ENCODE data around the gene SPTB.

The SPTB gene

GRCh38 chr14:64743061-64743460, 136.6 kb downstream of the SPTB start:
- DNase-seq: no peak

DNA sequence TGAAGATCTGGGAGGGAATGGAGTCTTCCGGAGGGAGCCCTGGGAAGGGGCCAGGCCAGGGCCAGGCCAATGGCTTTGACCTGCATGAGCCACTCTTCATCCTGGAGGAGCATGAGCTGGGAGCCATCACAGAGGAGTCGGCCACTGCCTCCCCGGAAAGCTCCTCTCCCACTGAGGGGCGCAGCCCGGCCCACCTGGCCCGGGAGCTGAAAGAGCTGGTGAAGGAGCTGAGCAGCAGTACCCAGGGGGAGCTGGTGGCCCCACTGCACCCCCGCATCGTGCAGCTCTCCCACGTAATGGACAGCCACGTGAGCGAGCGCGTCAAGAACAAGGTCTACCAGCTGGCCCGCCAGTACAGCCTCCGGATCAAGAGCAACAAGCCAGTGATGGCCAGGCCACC, 137.7 kb downstream of the SPTB start:
- DNase-seq: no peak

- no peak for DNase-seq
Measured at GRCh38 chr14:64741200-64741599, 138.5 kb downstream of the SPTB start.

GRCh38 chr14:64738281-64738804, 141.4 kb downstream of the SPTB start:
- no peak for DNase-seq

- DNase-seq: no peak
Measured at GRCh38 chr14:64737391-64738280, 142.1 kb downstream of the SPTB start.

GRCh38 chr14:64736271-64737169, 143.2 kb downstream of the SPTB start:
- no peak for DNase-seq

DNA sequence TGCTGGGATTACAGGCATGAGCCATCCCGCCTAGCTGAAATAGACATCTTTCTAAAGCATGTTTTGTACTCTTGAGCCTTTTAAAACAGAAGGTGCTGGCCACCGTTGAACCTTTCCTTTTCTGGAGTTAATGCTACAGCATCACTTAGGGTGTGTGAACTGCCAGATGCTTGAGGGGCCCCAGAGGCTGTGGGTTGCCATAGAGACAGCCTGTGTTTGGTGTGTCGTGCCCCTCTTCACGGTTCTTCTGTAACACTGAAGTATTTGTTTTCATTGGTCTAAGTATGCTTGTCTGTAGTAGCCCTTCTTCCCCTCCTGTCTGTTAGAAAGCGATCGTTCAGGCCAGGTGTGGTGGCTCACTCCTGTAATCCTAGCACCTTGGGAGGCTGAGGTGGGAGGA, 144.7 kb downstream of the SPTB start:
- no peak for DNase-seq

DNA sequence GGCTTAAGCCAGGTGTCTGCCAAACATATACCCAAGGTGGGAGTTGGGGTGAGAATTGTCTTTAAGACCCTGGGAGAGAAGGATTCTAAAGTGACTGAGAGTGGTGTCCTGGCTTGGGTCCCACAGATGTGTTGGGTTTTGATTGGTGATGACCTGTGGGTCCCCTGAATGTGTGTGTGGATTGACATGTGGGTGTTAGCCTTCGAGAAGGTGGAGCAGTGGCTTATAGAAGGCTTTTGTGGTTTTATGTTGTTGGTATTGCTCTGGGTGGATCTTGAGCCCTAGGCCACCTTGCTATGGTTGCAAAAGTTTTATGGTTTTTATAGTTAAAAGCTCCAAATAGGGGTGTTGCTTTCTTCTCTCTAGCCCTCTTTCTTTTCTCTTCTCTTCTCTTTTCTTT, 145.8 kb downstream of the SPTB start:
- no peak for DNase-seq

- no peak for DNase-seq
Measured at GRCh38 chr14:64733321-64733720, 146.4 kb downstream of the SPTB start.

- no peak for DNase-seq
Measured at GRCh38 chr14:64732536-64733120, 147.1 kb downstream of the SPTB start.

DNA sequence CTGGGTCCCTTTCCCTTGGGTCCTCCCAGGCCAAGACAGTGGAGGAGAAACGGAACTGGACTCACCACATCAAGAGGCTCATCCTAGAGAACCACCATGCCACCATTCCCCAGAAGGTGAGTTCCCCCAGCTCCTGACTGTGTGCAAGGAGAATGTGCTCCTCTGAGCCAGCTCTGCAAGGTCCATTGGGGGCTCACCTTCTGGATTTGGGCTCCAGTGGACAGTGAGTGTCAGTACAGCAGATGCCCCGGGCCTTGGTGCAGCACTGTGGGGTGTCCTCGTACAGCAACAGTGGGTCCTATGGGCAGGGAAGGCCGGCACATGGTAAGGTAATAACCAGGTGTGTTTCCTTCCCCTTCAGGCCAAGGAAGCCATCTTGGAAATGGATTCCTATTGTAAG, 147.6 kb downstream of the SPTB start:
- no peak for DNase-seq

- peak; percentile 50 for DNase-seq
Measured at GRCh38 chr14:64731141-64731581, 148.5 kb downstream of the SPTB start.

DNA sequence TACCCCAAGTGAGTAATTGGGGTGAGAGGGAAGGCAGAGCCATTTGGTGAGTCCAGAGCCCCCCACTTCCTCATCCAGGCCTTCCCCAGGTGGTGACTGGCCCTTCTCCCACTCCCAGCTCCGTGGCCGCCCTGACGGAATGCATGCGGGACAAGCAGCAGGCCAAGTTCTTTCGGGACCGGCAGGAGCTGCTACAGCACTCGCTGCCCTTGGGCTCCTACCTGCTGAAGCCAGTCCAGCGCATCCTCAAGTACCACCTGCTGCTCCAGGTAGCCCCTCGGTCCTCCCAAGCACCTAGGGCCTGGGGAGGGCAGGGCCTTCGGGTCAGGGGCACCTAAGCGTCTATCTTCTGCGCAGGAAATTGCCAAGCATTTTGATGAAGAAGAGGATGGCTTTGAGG, 149.0 kb downstream of the SPTB start:
- peak; percentile 37 for DNase-seq

DNA sequence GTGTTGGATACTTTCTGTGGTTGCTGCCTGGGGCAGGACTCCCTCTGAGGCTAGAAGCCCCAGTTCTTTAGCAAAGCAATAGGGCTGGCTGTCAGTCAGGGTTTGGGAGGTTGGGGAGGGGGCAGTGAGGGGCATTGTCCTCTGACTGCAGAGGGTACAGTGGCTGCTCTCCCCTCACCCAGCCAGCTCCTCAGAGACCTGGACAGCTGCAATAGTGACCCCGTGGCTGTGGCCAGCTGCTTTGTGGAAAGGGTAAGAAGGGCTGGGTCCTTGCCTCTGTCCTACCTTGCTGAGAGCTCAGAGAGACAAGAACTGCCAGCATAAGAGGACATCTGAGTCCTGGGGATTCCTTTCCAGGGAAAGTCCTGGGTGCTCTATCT, 149.7 kb downstream of the SPTB start:
- DNase-seq: no peak

DNA sequence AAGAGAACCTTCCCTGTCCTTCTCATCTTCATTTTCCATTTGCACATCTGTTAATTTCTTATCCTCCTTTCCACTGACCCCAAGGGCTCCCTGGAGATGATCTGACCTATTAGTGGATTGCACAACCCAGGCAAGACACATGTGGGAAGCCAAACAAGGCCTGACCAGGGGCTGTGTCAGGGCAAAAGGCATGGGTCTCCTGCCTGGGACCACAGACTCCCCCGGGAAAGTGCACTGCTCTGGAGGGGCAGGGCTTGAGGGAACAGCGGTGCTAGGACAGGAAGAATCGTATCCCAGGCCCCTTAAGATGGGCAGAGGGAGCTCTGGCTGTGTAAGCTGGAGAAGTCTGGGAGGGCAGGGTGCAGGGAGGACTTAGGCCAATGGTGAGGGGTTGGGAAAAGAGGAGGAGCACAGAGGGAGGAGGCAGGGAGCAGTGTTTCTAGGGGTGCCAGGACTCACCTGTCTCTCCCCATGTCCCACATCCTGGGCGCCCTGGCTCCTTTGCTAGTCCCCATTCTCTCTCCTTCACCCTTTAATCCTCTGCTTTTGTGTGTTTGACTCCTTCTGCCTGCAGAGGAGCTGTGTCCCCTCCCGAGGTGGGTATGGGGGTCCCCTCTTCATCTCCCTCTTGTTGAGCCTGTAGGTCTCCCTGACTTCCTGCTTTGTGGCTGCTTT, 150.2 kb downstream of the SPTB start:
- peak; percentile 53 for DNase-seq

DNA sequence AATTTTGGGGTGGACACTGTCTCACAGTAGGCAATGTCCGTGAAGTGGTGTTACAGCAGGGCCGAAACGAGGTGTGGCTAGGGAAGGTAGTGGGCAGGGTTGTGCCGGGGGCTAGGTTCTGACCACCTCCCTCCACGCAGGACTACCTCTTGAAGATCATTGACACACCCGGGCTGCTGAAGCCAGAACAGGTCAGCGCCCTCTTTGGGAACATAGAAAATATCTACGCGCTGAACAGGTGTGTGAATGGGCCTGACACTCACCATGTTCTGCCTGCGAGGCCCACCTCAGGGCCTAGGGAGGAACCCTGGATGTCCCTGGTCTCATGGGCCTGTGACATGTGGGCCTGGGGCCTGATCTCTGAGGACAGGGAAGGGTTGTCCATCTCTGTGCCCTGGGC, 150.9 kb downstream of the SPTB start:
- DNase-seq: peak; percentile 46

GRCh38 chr14:64728106-64728505, 151.6 kb downstream of the SPTB start:
- DNase-seq: peak; percentile 63

DNA sequence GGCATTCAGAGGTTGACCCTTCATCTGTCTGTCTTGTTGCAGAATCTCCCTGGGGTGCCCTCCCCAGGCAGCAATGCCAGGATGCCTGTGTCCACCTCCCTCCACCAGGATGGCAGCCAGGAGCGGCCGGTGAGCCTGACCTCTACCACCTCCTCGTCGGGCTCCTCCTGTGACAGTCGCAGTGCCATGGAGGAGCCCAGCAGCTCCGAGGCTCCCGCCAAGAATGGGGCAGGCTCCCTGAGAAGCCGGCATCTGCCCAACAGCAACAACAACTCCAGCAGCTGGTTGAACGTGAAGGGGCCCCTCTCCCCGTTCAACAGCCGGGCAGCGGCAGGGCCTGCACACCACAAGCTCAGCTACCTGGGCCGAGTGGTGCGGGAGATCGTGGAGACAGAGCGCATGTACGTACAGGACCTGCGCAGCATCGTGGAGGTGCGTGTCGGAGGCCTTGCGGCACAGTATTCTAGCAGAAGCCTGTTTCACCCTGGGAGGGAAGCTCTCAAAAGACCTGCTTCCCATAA, 152.1 kb downstream of the SPTB start:
- DNase-seq: peak; percentile 25

- DNase-seq: peak; percentile 88
Measured at GRCh38 chr14:64726585-64726890, 153.2 kb downstream of the SPTB start.

- DNase-seq: peak; percentile 13
Measured at GRCh38 chr14:64725879-64726584, 153.7 kb downstream of the SPTB start.

DNA sequence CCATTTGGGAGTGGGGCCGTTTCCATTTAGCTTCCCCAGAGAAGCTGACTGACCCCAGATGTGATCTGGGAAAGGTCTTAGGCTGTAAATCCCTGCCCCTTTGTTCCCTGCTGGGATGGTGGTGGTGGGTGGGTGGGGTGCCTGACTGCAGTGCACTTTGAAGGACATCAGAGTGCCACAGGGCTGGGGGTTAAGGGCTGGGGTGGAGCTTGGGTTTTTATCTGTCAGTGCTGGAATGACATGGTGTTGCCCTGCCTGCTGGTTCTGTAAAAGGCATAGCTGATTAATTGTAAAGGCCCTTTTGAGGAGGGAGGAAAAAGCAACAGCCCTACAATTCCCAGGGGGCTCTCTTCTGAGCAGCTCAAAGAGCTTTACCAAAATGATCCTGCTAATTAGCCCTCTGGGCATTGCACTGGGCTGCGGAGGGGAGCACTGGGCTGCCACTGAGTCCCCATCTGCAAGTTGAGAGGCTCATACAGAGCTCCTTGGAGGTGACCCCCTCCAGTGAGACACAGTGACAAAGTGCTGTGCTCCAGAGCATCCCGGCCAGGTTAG, 154.4 kb downstream of the SPTB start:
- DNase-seq: peak; percentile 49

DNA sequence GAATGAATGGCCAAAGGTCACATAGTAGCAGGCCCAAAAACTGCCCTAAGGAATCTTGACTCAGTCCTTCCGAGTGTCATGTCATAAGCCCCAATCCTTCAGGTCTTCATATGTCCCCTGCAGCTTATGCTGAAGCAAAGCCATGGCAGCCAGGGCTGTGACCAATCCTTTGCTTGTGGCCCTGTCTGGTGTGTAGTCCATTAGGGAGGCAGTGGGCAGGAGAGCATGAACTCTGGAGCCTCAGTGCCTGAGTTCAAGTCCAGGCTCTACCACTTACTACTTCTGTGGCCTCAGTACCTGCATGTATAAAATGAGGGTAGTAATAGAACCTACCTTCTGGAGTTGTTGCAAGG, 155.2 kb downstream of the SPTB start:
- peak; percentile 53 for DNase-seq

Data from activated effector memory CD4-positive, alpha-beta T cell treated with anti-CD3 and anti-CD28 coated beads, Interleukin-2, amount 50 U/mL, for 16 hours (primary cell).